BLaER1 treated with 17β-estradiol and CSF1 and Interleukin-3, amounts not matched to agents 10 nM and 100 nM (cell line): ENCODE data around the gene KRTAP10-4.
"Not testable (repeated sequence)": the region's sequence is repeated elsewhere in the genome, so short reads cannot be mapped to it uniquely, and the experiment has no call there.

Experiments used
- H3K27ac ChIP-seq, 11 experiments: shearing (Covaris generic); formaldehyde crosslinking; 2 replicates each; pipeline ENCODE4 v1.8.1; 2022
- H3K27me3 ChIP-seq, 11 experiments: shearing (Covaris generic); formaldehyde crosslinking; 2 replicates each; pipeline ENCODE4 v1.8.1; 2022
- H3K36me3 ChIP-seq, 11 experiments: shearing (Covaris generic); formaldehyde crosslinking; 2 replicates each; pipeline ENCODE4 v1.8.1; 2022
- H3K4me1 ChIP-seq, 10 experiments: shearing (Covaris generic); formaldehyde crosslinking; 2 replicates each; pipeline ENCODE4 v1.8.1; 2022
- H3K4me2 ChIP-seq, 11 experiments: shearing (Covaris generic); formaldehyde crosslinking; 2 replicates each; pipeline ENCODE4 v1.8.1; 2022
- H3K4me3 ChIP-seq, 10 experiments: shearing (Covaris generic); formaldehyde crosslinking; 2 replicates each; pipeline ENCODE4 v1.8.1; 2022
- H3K9ac ChIP-seq, 11 experiments: shearing (Covaris generic); formaldehyde crosslinking; 2 replicates each; pipeline ENCODE4 v1.8.1; 2022
- H3K9me3 ChIP-seq, 11 experiments: shearing (Covaris generic); formaldehyde crosslinking; replicated peaks in 1 of 11; 2 replicates each; pipeline ENCODE4 v1.8.1; 2022
- H4K20me1 ChIP-seq, 11 experiments: shearing (Covaris generic); formaldehyde crosslinking; 2 replicates each; pipeline ENCODE4 v1.8.1; 2022
- Cebpa-rat ChIP-seq, 11 experiments: shearing (Covaris generic); IDR thresholded peaks; 2 replicates each; pipeline ENCODE4 v1.8.1; 2022

KRTAP10-4 gene

GRCh38 chr21:44596068-44596725 is 22.7 kb downstream of the KRTAP10-4 start:
- Histone ChIP-seq H3K4me3 (no peak overlapping the region), H3K4me1 (peaks cover 21 to 38% (median 32%) of the 10 kb centered on the region in 10 experiments), H4K20me1 (no peaks in the 10 kb centered on the region; a peak in 1 of 22 replicates), H3K27me3 (peaks cover 0 to 13% (median 0%) of the 10 kb centered on the region in 11 experiments; a peak in 4 of 22 replicates), H3K9me3 (peaks cover 0 to 13% (median 0%) of the 10 kb centered on the region in 11 experiments; a peak in 3 of 22 replicates), H3K27ac (no peak overlapping the region), H3K4me2 (no peak overlapping the region), H3K36me3 (no peaks in the 10 kb centered on the region), H3K9ac (no peak overlapping the region)
- TF ChIP-seq Cebpa-rat (IDR thresholded peaks at IDR 0.05), result no peak

GRCh38 chr21:44598061-44598460 is 24.5 kb downstream of the KRTAP10-4 start:
- Histone ChIP-seq H3K4me2 (no peak overlapping the region), H3K36me3 (no peaks in the 10 kb centered on the region), H3K9ac (no peak overlapping the region), H3K27me3 (peaks cover 0 to 6% (median 0%) of the 10 kb centered on the region in 11 experiments; a peak in 4 of 22 replicates), H3K4me3 (no peak overlapping the region), H3K27ac (peak overlapping the region in 1 of 11 experiments; percentile 10; a peak in 1 of 22 replicates), H3K4me1 (peaks cover 13 to 25% (median 23%) of the 10 kb centered on the region in 10 experiments), H3K9me3 (peaks cover 0 to 13% (median 0%) of the 10 kb centered on the region in 11 experiments; a peak in 3 of 22 replicates), H4K20me1 (no peaks in the 10 kb centered on the region; a peak in 1 of 22 replicates)
- TF ChIP-seq Cebpa-rat (IDR thresholded peaks at IDR 0.05), result no peak

GRCh38 chr21:44599264-44600029 is 25.9 kb downstream of the KRTAP10-4 start:
- no peak overlapping the region for H3K27ac ChIP-seq
- no peak overlapping the region for H3K4me3 ChIP-seq
- H3K4me2 ChIP-seq, result no peak overlapping the region
- no peaks in the 10 kb centered on the region for H3K36me3 ChIP-seq
- no peaks in the 10 kb centered on the region for H3K27me3 ChIP-seq
- peaks cover 0 to 11% (median 9%) of the 10 kb centered on the region in 10 experiments; a peak in 18 of 20 replicates for H3K4me1 ChIP-seq
- H4K20me1 ChIP-seq, result no peaks in the 10 kb centered on the region; a peak in 1 of 22 replicates
- H3K9me3 ChIP-seq, result peaks cover 6 to 24% (median 9%) of the 10 kb centered on the region in 11 experiments; a peak in 19 of 22 replicates
- TF ChIP-seq Cebpa-rat (IDR thresholded peaks at IDR 0.05), result no peak
- no peak overlapping the region for H3K9ac ChIP-seq

GRCh38 chr21:44600118-44600978 is 26.8 kb downstream of the KRTAP10-4 start, which contains the start of gene KRTAP10-7:
Gene KRTAP10-7, plus strand, starts transcription at chr21:44600597. Its CDS starts 25 bp downstream, at chr21:44600622.
- not testable (repeated sequence) for H3K4me2 ChIP-seq, H3K9ac ChIP-seq, H4K20me1 ChIP-seq, H3K4me3 ChIP-seq, H3K36me3 ChIP-seq, H3K27me3 ChIP-seq, H3K4me1 ChIP-seq, H3K27ac ChIP-seq
- peaks cover 6 to 27% (median 13%) of the 10 kb centered on the region in 11 experiments; a peak in 20 of 22 replicates for H3K9me3 ChIP-seq

GRCh38 chr21:44601091-44601490 is 27.6 kb downstream of the KRTAP10-4 start:
- not testable (repeated sequence) for H3K27ac ChIP-seq, H3K4me1 ChIP-seq, H3K4me3 ChIP-seq, H4K20me1 ChIP-seq, H3K36me3 ChIP-seq, H3K27me3 ChIP-seq, H3K9ac ChIP-seq, H3K4me2 ChIP-seq
- peaks cover 6 to 27% (median 14%) of the 10 kb centered on the region in 11 experiments; a peak in 21 of 22 replicates for H3K9me3 ChIP-seq

DNA sequence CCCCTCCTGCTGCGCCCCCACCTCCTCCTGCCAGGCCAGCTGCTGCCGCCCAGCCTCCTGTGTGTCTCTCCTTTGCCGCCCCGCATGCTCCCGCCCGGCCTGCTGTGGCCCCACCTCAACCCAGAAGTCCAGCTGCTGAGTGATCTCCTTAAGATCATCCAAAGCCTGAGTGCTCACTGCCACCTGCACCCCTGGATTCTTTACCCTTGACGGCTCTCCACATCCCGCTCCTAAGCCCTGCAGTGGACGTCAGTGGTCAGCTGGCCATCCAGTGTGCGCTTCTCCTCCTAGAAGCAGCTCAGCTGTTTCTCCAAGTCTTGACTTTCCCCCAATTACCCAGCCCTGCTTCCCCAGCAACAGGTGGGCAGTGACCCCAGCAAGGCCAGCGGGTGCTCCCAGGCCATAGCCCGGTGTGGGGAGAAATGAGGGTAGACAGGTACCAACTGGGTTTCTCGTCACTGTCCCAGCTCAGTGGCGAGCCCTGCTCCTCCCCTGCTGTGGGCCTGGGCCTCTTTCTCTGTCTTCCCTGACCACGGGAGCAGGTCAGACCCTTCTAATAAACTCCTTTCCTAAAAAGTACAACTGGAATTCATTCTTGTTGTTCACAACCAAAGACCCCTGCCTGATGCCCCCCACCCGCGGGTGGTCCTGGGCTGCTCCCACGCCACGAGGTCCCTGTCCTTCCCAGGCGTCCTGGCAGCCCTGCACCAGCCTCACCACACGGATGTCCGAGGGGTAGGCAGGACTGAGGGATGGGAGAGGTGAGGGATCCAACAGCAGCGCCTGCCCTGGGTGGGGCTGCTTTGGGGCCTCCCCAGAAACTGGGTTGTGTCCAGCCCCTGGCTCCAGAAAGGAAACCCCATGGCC is 28.3 kb downstream of the KRTAP10-4 start:
- peaks cover 6 to 27% (median 19%) of the 10 kb centered on the region in 11 experiments; a peak in 21 of 22 replicates for H3K9me3 ChIP-seq
- H3K27ac ChIP-seq, result no peak overlapping the region
- peaks cover 0 to 4% (median 0%) of the 10 kb centered on the region in 10 experiments; a peak in 2 of 20 replicates for H3K4me1 ChIP-seq
- no peak overlapping the region for H3K9ac ChIP-seq
- H3K4me2 ChIP-seq, result no peak overlapping the region
- no peak overlapping the region for H3K4me3 ChIP-seq
- TF ChIP-seq Cebpa-rat (IDR thresholded peaks at IDR 0.05), result no peak
- no peaks in the 10 kb centered on the region for H4K20me1 ChIP-seq
- H3K27me3 ChIP-seq, result no peaks in the 10 kb centered on the region
- no peaks in the 10 kb centered on the region for H3K36me3 ChIP-seq

DNA sequence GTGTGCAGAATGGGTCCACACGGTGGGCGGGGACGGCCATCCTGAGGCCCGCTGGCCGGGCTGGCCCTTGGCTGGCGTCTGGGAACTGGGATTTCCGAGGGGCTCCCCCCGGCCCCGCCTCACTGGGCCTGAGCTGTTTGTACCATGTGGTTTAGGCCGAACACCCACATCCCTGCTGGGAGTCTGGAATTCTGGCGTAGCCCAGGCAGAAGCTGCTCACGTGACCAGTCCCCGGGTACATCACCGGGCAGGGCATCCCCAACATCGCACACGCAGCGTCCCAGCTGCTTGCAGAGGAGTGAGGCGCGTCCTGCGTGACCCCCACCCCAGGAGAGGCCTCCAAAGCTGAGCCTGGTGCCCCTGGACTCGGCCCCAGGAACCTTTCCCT is 28.9 kb downstream of the KRTAP10-4 start:
- Histone ChIP-seq H3K36me3 (no peaks in the 10 kb centered on the region), H3K9ac (no peak overlapping the region), H3K9me3 (peaks cover 6 to 27% (median 19%) of the 10 kb centered on the region in 11 experiments; a peak in 21 of 22 replicates), H3K27ac (no peak overlapping the region), H3K4me2 (no peak overlapping the region), H3K27me3 (no peaks in the 10 kb centered on the region), H4K20me1 (no peaks in the 10 kb centered on the region), H3K4me1 (peaks cover 0 to 4% (median 0%) of the 10 kb centered on the region in 10 experiments; a peak in 2 of 20 replicates), H3K4me3 (no peak overlapping the region)
- TF ChIP-seq Cebpa-rat (IDR thresholded peaks at IDR 0.05), result no peak
